GM12875 (cell line): ENCODE results near the gene RAD9A.
A peak's percentile ranks its signal among the peaks of the same experiment; 100 is the strongest.

Source experiments
- H3K4me3 ChIP-seq: one replicate; pipeline ENCODE4 v1.5.1; 2011; ENCODE audit warnings: low read depth, low read length, control low read depth
- CTCF ChIP-seq: IDR thresholded peaks from 2 replicates; pipeline ENCODE4 v1.5.1; 2011; ENCODE audit warnings: low read depth, mild to moderate bottlenecking, control low read depth, inconsistent platforms, low read length, moderate library complexity, borderline replicate concordance; ENCODE audit not compliant: insufficient read depth

The RAD9A gene

GRCh38 chr11:67372993-67373647 is 18.7 kb upstream of the RAD9A start, which contains the start of gene CLCF1:
Gene CLCF1, minus strand, starts transcription at chr11:67373598. Its CDS starts 59 bp downstream, at chr11:67373539.
- H3K4me3 ChIP-seq = peak within 1 kb of the TSS; percentile 57

GRCh38 chr11:67373648-67374570 is 17.9 kb upstream of the RAD9A start:
- peak; percentile 56 for TF ChIP-seq CTCF
- peak overlapping the region; percentile 57 for H3K4me3 ChIP-seq

More at GRCh38 chr11:67372993-67373647, 18.7 kb upstream of the RAD9A start, which contains the start of gene CLCF1:
- no peak for TF ChIP-seq CTCF

- no peak for TF ChIP-seq CTCF
- no peak overlapping the region for H3K4me3 ChIP-seq
Measured at GRCh38 chr11:67374571-67375281, 17.1 kb upstream of the RAD9A start.

- TF ChIP-seq CTCF = no peak
- H3K4me3 ChIP-seq = no peak overlapping the region
Measured at GRCh38 chr11:67375320-67376055, 16.3 kb upstream of the RAD9A start.

- TF ChIP-seq CTCF = no peak
- H3K4me3 ChIP-seq = no peak overlapping the region
Measured at GRCh38 chr11:67376063-67376820, 15.5 kb upstream of the RAD9A start.
